ENCODE measurements around the gene HSBP1L1.

DNA sequence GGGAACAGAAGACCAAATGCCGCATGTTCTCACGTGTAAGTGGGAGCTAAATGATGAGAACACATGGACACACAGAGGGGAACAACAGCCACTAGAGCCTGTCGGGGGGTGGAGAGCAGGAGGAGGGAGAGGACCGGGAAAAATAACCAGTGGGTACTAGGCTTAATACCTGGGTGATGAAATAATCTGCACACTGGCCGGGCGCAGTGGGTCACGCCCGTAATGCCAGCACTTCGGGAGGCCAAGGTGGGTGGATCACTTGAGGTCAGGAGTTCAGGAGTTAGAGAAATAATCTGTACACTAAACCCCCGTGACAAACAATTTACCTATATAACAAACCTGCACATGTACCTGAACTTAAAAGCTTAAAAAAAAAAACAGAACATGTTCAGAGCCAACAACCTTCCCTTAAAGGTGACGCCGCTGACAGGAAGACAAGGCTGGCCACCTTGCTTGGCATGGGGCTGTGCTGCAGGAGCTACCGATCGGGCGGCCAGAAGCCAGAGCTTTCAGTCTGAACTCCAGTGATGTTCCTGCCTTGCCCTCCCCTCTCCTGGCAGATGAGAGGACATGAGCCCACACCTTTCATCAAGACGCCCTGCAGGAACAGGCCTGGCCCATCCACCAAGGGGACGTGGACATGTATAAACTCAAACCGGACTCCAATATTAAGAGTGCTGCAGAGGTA is 24.2 kb upstream of the HSBP1L1 start:
- no peak for TF ChIP-seq CTCF (conservative IDR thresholded peaks at IDR 0.05 in 1 of 2, IDR thresholded peaks at IDR 0.05 in 1 of 2; ENCODE audit: low read depth in 1 of 2, low read length in 2 of 2)
- no peak for TF ChIP-seq EZH2 (IDR thresholded peaks at IDR 0.05; ENCODE audit: low read length, missing control alignments)

All from fibroblast of lung (primary cell).